SK-N-SH treated with all-trans-retinoic acid at 6 μM for 48 hours (cell line): Measurements from ENCODE around the gene CCNJ.

Experiments used
- ARNTL ChIP-seq: fragments of 450-650 bp; formaldehyde crosslinking; IDR thresholded peaks from 2 replicates; pipeline ENCODE4 v1.5.0; 2020; ENCODE audit warnings: low read depth, mild to moderate bottlenecking, moderate library complexity, borderline replicate concordance
- GLIS3 ChIP-seq: fragments of 250-450 bp; sonication (Bioruptor Pico); IDR thresholded peaks from 2 replicates; pipeline ENCODE4 v1.5.0; 2020; ENCODE audit warnings: mild to moderate bottlenecking, moderate library complexity
- ISL1 ChIP-seq: fragments of 250-450 bp; sonication (Bioruptor Pico); IDR thresholded peaks from 2 replicates; pipeline ENCODE4 v2.1.2; 2022; ENCODE audit warnings: mild to moderate bottlenecking, moderate library complexity
- PATZ1 ChIP-seq: fragments of 250-450 bp; sonication (Bioruptor Pico); IDR thresholded peaks from 2 replicates; pipeline ENCODE4 v1.8.0; 2020; ENCODE audit warnings: mild to moderate bottlenecking, moderate library complexity, borderline replicate concordance
- POU6F1 ChIP-seq: fragments of 250-450 bp; sonication (Bioruptor Pico); IDR thresholded peaks from 2 replicates; pipeline ENCODE4 v1.8.0; 2021; ENCODE audit warnings: low read depth, mild to moderate bottlenecking, moderate library complexity, borderline replicate concordance
- ZFP3 ChIP-seq: fragments of 250-450 bp; sonication (Bioruptor Pico); IDR thresholded peaks from 2 replicates; pipeline ENCODE4 v1.5.0; 2020; ENCODE audit warnings: mild to moderate bottlenecking, moderate library complexity
- ZNF70 ChIP-seq: fragments of 450-650 bp; formaldehyde crosslinking; IDR thresholded peaks from 2 replicates; pipeline ENCODE4 v1.5.0; 2020; ENCODE audit warnings: mild to moderate bottlenecking, moderate library complexity

- TF ChIP-seq ZFP3 (CRISPR knock-in tag), result no peak
- no peak for TF ChIP-seq POU6F1
- no peak for TF ChIP-seq ISL1 (CRISPR knock-in tag)
- no peak for TF ChIP-seq ARNTL
- TF ChIP-seq GLIS3 (CRISPR knock-in tag), result no peak
- TF ChIP-seq ZNF70, result no peak
- TF ChIP-seq PATZ1 (CRISPR knock-in tag), result no peak
Measured at GRCh38 chr10:96096958-96097357, 53.6 kb downstream of the CCNJ start.
